GM12878 (cell line): Measurements from ENCODE around the gene AMBRA1.

Experiments used
- ATF2 ChIP-seq: IDR thresholded peaks from 2 replicates; pipeline ENCODE4 v1.6.1; 2012; ENCODE audit warnings: low read length, inconsistent platforms
- BCL11A ChIP-seq: IDR thresholded peaks from 2 replicates; pipeline ENCODE4 v1.6.1; 2011; ENCODE audit warnings: low read depth, low read length
- BCL3 ChIP-seq: IDR thresholded peaks from 2 replicates; pipeline ENCODE4 v1.6.1; 2011; ENCODE audit warnings: borderline replicate concordance, low read depth, mild to moderate bottlenecking, moderate library complexity, low read length; ENCODE audit not compliant: insufficient read depth, poor library complexity, severe bottlenecking
- CBX5 ChIP-seq: sonication (generic); IDR thresholded peaks from 2 replicates; pipeline ENCODE4 v1.6.1; 2016; ENCODE audit warnings: low read depth, moderate library complexity, mild to moderate bottlenecking, inconsistent platforms
- CHD2 ChIP-seq: IDR thresholded peaks from 2 replicates; pipeline ENCODE4 v1.6.1; 2011; ENCODE audit warnings: low read depth, low read length, improper control_type of control experiment, borderline replicate concordance
- CTCF ChIP-seq, 3 experiments: IDR thresholded peaks in 2 of 3; conservative IDR thresholded peaks in 1 of 3; 2 replicates each; pipeline ENCODE4 v1.5.1; 2011; ENCODE audit warnings: low read depth in 3 of 3, low read length in 3 of 3, mild to moderate bottlenecking in 3 of 3, control low read depth in 2 of 3, moderate library complexity in 2 of 3, inconsistent platforms in 1 of 3, mixed read lengths in 1 of 3; ENCODE audit not compliant: control insufficient read depth in 2 of 3, insufficient read depth in 1 of 3; ENCODE audit errors: extremely low read depth in 1 of 3
- GABPA ChIP-seq: IDR thresholded peaks from 2 replicates; pipeline ENCODE4 v1.6.1; 2014; ENCODE audit warnings: antibody characterized with exemption, low read depth, mild to moderate bottlenecking, inconsistent platforms
- HCFC1 ChIP-seq: fragments of 150-350 bp; IDR thresholded peaks from 2 replicates; pipeline ENCODE4 v1.6.1; 2014; ENCODE audit warnings: low read length
- MXI1 ChIP-seq: fragments of 150-350 bp; IDR thresholded peaks from 2 replicates; pipeline ENCODE4 v1.6.1; 2011; ENCODE audit warnings: low read depth, mild to moderate bottlenecking, inconsistent platforms, low read length, improper control_type of control experiment
- POLR2A ChIP-seq: IDR thresholded peaks from 2 replicates; pipeline ENCODE4 v1.6.1; 2011; ENCODE audit warnings: low read depth, mild to moderate bottlenecking, low read length
- REST ChIP-seq: IDR thresholded peaks from 2 replicates; pipeline ENCODE4 v1.6.1; 2012; ENCODE audit warnings: mild to moderate bottlenecking, low read depth, low read length
- SIN3A ChIP-seq: IDR thresholded peaks from 2 replicates; pipeline ENCODE4 v1.6.1; 2012; ENCODE audit warnings: low read depth, low read length, improper control_type of control experiment
- SRF ChIP-seq, 2 experiments: IDR thresholded peaks; 2 replicates each; pipeline ENCODE4 v1.6.1; 2011; ENCODE audit warnings: low read depth in 2 of 2, low read length in 2 of 2, mild to moderate bottlenecking in 1 of 2, moderate library complexity in 1 of 2
- ZBTB11 ChIP-seq: fragments of 450-650 bp; formaldehyde crosslinking; IDR thresholded peaks from 2 replicates; pipeline ENCODE4 v1.5.0; 2022; ENCODE audit warnings: mild to moderate bottlenecking, missing genetic modification characterization

- TF ChIP-seq CTCF (IDR thresholded peaks at IDR 0.05 in 2 of 3, conservative IDR thresholded peaks at IDR 0.05 in 1 of 3; ENCODE audit: control insufficient read depth in 2 of 3, extremely low read depth in 1 of 3, insufficient read depth in 1 of 3, low read depth in 3 of 3, low read length in 3 of 3) = no peak
- TF ChIP-seq REST = no peak
- no peak for TF ChIP-seq CBX5
- no peak for TF ChIP-seq SRF (IDR thresholded peaks at IDR 0.05; ENCODE audit: low read depth in 2 of 2, low read length in 2 of 2)
- TF ChIP-seq SIN3A = no peak
- TF ChIP-seq POLR2A = no peak
- TF ChIP-seq CHD2 = no peak
- TF ChIP-seq ATF2 = no peak
- no peak for TF ChIP-seq HCFC1
- no peak for TF ChIP-seq BCL11A
- no peak for TF ChIP-seq MXI1
- TF ChIP-seq GABPA = no peak
- TF ChIP-seq ZBTB11 = no peak
- TF ChIP-seq BCL3 = no peak
These were observed 242.2 kb downstream of the AMBRA1 start for GRCh38 chr11:46351606-46352005.
